ENCODE data around the gene POTEJ.
"Not testable (repeated sequence)": the region's sequence is repeated elsewhere in the genome, so short reads cannot be mapped to it uniquely, and the experiment has no call there.

POTEJ gene

GRCh38 chr2:130590170-130590841, 20.9 kb upstream of the POTEJ start:
- WGBS = 52% methylated on average over 5 of the region's 8 CpGs
- H2AK5ac ChIP-seq (ENCODE audit: low read length, severe bottlenecking) = not testable (repeated sequence)

GRCh38 chr2:130590842-130591359, 20.3 kb upstream of the POTEJ start:
- H3K9ac ChIP-seq (ENCODE audit: low read length); H2AFZ ChIP-seq (ENCODE audit: low read depth, low read length); DNase-seq; H4K91ac ChIP-seq (ENCODE audit: low read length); H3K36me3 ChIP-seq (ENCODE audit: control insufficient read depth in 1 of 2, insufficient read depth in 2 of 2, low read depth in 1 of 2, low read length in 2 of 2); H3K4me3 ChIP-seq (ENCODE audit: insufficient read depth in 1 of 2, low read depth in 1 of 2, low read length in 2 of 2); H2AK5ac ChIP-seq (ENCODE audit: low read length, severe bottlenecking); H4K8ac ChIP-seq (ENCODE audit: low read length); H3K4ac ChIP-seq (ENCODE audit: low read depth in 1 of 2, low read length in 2 of 2); H3K4me2 ChIP-seq (ENCODE audit: low read length, poor library complexity, severe bottlenecking); H3K14ac ChIP-seq (ENCODE audit: low read length in 2 of 2); H3K4me1 ChIP-seq (ENCODE audit: control insufficient read depth, insufficient read depth, low read depth, low read length); H3K27ac ChIP-seq (ENCODE audit: low read length, poor library complexity, severe bottlenecking); H2BK12ac ChIP-seq (ENCODE audit: low read length in 2 of 2); H3K9me3 ChIP-seq (ENCODE audit: control insufficient read depth, low read length); H2BK120ac ChIP-seq (ENCODE audit: low read depth, low read length); H2BK5ac ChIP-seq (ENCODE audit: low read depth, low read length, poor library complexity, severe bottlenecking); H3K27me3 ChIP-seq (ENCODE audit: control insufficient read depth in 1 of 2, insufficient read depth in 1 of 2, low read length in 2 of 2); H3K18ac ChIP-seq (ENCODE audit: low read depth in 1 of 2, low read length in 2 of 2); H2BK15ac ChIP-seq (ENCODE audit: low read depth, poor library complexity, severe bottlenecking); H3K79me1 ChIP-seq (replicated peaks; ENCODE audit: low read length, poor library complexity, severe bottlenecking); H3K23ac ChIP-seq (ENCODE audit: low read length in 2 of 2): not testable (repeated sequence)
- WGBS = 25% methylated on average over 2 of the region's 7 CpGs

More at GRCh38 chr2:130590170-130590841, 20.9 kb upstream of the POTEJ start:
- not testable (repeated sequence) for H3K27ac ChIP-seq (ENCODE audit: low read length, poor library complexity, severe bottlenecking); H3K4me2 ChIP-seq (ENCODE audit: low read length, poor library complexity, severe bottlenecking); H3K4me1 ChIP-seq (ENCODE audit: control insufficient read depth, insufficient read depth, low read depth, low read length); H2BK15ac ChIP-seq (ENCODE audit: low read depth, poor library complexity, severe bottlenecking); H2AFZ ChIP-seq (ENCODE audit: low read depth, low read length); H3K4me3 ChIP-seq (ENCODE audit: insufficient read depth in 1 of 2, low read depth in 1 of 2, low read length in 2 of 2); H2BK12ac ChIP-seq (ENCODE audit: low read length in 2 of 2); H3K9ac ChIP-seq (ENCODE audit: low read length); H3K14ac ChIP-seq (ENCODE audit: low read length in 2 of 2); H2BK5ac ChIP-seq (ENCODE audit: low read depth, low read length, poor library complexity, severe bottlenecking); H4K91ac ChIP-seq (ENCODE audit: low read length); H3K4ac ChIP-seq (ENCODE audit: low read depth in 1 of 2, low read length in 2 of 2); H3K79me1 ChIP-seq (replicated peaks; ENCODE audit: low read length, poor library complexity, severe bottlenecking); H3K18ac ChIP-seq (ENCODE audit: low read depth in 1 of 2, low read length in 2 of 2); H3K9me3 ChIP-seq (ENCODE audit: control insufficient read depth, low read length); H3K36me3 ChIP-seq (ENCODE audit: control insufficient read depth in 1 of 2, insufficient read depth in 2 of 2, low read depth in 1 of 2, low read length in 2 of 2); H4K8ac ChIP-seq (ENCODE audit: low read length); H2BK120ac ChIP-seq (ENCODE audit: low read depth, low read length); DNase-seq; H3K23ac ChIP-seq (ENCODE audit: low read length in 2 of 2); H3K27me3 ChIP-seq (ENCODE audit: control insufficient read depth in 1 of 2, insufficient read depth in 1 of 2, low read length in 2 of 2)

GRCh38 chr2:130592791-130593414, 18.3 kb upstream of the POTEJ start:
- H3K27me3 ChIP-seq (ENCODE audit: control insufficient read depth in 1 of 2, insufficient read depth in 1 of 2, low read length in 2 of 2); H3K14ac ChIP-seq (ENCODE audit: low read length in 2 of 2): not testable (repeated sequence)
- 73% methylated on average over 6 of the region's 40 CpGs for WGBS

GRCh38 chr2:130594011-130594410, 17.2 kb upstream of the POTEJ start:
- H2BK120ac ChIP-seq (ENCODE audit: low read depth, low read length); H3K4ac ChIP-seq (ENCODE audit: low read depth in 1 of 2, low read length in 2 of 2); H3K9me3 ChIP-seq (ENCODE audit: control insufficient read depth, low read length); H3K4me1 ChIP-seq (ENCODE audit: control insufficient read depth, insufficient read depth, low read depth, low read length); H2BK15ac ChIP-seq (ENCODE audit: low read depth, poor library complexity, severe bottlenecking); H2BK12ac ChIP-seq (ENCODE audit: low read length in 2 of 2); H3K4me2 ChIP-seq (ENCODE audit: low read length, poor library complexity, severe bottlenecking); H2AFZ ChIP-seq (ENCODE audit: low read depth, low read length); H3K18ac ChIP-seq (ENCODE audit: low read depth in 1 of 2, low read length in 2 of 2); H3K14ac ChIP-seq (ENCODE audit: low read length in 2 of 2); H3K27ac ChIP-seq (ENCODE audit: low read length, poor library complexity, severe bottlenecking); H3K4me3 ChIP-seq (ENCODE audit: insufficient read depth in 1 of 2, low read depth in 1 of 2, low read length in 2 of 2); H2BK5ac ChIP-seq (ENCODE audit: low read depth, low read length, poor library complexity, severe bottlenecking); H2AK5ac ChIP-seq (ENCODE audit: low read length, severe bottlenecking); H3K36me3 ChIP-seq (ENCODE audit: control insufficient read depth in 1 of 2, insufficient read depth in 2 of 2, low read depth in 1 of 2, low read length in 2 of 2); H4K8ac ChIP-seq (ENCODE audit: low read length); H3K79me1 ChIP-seq (replicated peaks; ENCODE audit: low read length, poor library complexity, severe bottlenecking); H3K27me3 ChIP-seq (ENCODE audit: control insufficient read depth in 1 of 2, insufficient read depth in 1 of 2, low read length in 2 of 2); H3K23ac ChIP-seq (ENCODE audit: low read length in 2 of 2); DNase-seq; H3K9ac ChIP-seq (ENCODE audit: low read length); H4K91ac ChIP-seq (ENCODE audit: low read length): not testable (repeated sequence)
- WGBS = no CpG with 5 or more reads among the region's 4 CpGs

More at GRCh38 chr2:130592791-130593414, 18.3 kb upstream of the POTEJ start:
- H3K36me3 ChIP-seq (ENCODE audit: control insufficient read depth in 1 of 2, insufficient read depth in 2 of 2, low read depth in 1 of 2, low read length in 2 of 2); H3K79me1 ChIP-seq (replicated peaks; ENCODE audit: low read length, poor library complexity, severe bottlenecking); H3K4me3 ChIP-seq (ENCODE audit: insufficient read depth in 1 of 2, low read depth in 1 of 2, low read length in 2 of 2); H4K8ac ChIP-seq (ENCODE audit: low read length); H3K27ac ChIP-seq (ENCODE audit: low read length, poor library complexity, severe bottlenecking); H2BK5ac ChIP-seq (ENCODE audit: low read depth, low read length, poor library complexity, severe bottlenecking); H3K23ac ChIP-seq (ENCODE audit: low read length in 2 of 2); H3K9ac ChIP-seq (ENCODE audit: low read length); H2BK120ac ChIP-seq (ENCODE audit: low read depth, low read length); H2AK5ac ChIP-seq (ENCODE audit: low read length, severe bottlenecking); H2BK12ac ChIP-seq (ENCODE audit: low read length in 2 of 2); H3K18ac ChIP-seq (ENCODE audit: low read depth in 1 of 2, low read length in 2 of 2); H2AFZ ChIP-seq (ENCODE audit: low read depth, low read length); H3K9me3 ChIP-seq (ENCODE audit: control insufficient read depth, low read length); H3K4me1 ChIP-seq (ENCODE audit: control insufficient read depth, insufficient read depth, low read depth, low read length); H2BK15ac ChIP-seq (ENCODE audit: low read depth, poor library complexity, severe bottlenecking); DNase-seq; H4K91ac ChIP-seq (ENCODE audit: low read length); H3K4me2 ChIP-seq (ENCODE audit: low read length, poor library complexity, severe bottlenecking); H3K4ac ChIP-seq (ENCODE audit: low read depth in 1 of 2, low read length in 2 of 2): not testable (repeated sequence)
